Epithelial cell of prostate (primary cell): ENCODE results near the gene SDS.
A peak's percentile ranks its signal among the peaks of the same experiment; 100 is the strongest.

Source experiments
- DNase-seq: peaks from one replicate; pipeline ENCODE4 v3.0.0-alpha.2; 2011; ENCODE audit warnings: low read depth, low spot score
- H3K27ac ChIP-seq: fragments of 450-650 bp; 2 replicates; pipeline ENCODE4 v1.5.1; 2017; ENCODE audit warnings: mild to moderate bottlenecking

SDS gene

DNA sequence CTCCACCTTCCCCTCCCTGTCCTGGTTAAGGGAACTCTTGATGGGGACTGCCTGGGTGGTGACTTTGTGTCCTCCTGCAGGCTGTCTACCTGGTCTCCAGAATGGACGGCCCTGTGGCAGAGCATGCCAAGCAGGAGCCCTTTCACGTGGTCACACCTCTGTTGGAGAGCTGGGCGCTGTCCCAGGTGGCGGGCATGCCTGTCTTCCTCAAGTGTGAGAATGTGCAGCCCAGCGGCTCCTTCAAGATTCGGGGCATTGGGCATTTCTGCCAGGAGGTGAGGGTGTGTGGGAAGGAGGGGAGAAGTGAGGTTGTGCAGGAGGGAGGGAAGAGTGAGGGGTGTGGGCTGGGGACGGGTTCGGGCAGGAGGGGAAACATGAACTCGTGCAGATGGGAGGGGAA, 24.2 kb upstream of the SDS start:
- no peak for DNase-seq
- H3K27ac ChIP-seq = no peak overlapping the region

DNA sequence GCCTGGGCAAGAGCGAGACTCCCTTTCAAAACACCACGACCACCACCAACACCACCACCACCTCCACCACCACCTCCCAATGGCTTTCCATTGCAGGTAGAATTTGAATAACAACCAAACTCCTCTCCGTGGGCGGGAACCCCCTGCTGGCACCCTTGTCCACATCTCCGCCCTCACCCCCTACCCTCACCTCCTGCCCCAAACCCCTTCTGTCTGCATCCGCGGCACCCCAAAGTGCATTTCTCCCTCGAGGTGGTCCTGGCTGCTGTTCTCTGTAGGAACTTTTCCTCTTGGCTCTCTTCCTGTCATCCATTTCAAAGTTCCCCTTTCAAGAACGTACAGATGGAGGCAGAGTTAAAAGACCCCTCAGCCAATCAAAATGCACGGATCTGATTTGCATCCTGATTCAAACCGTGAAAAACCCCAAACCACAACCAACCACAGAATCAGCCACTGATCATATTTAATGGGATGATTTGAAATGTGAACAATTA, 22.3 kb upstream of the SDS start:
- H3K27ac ChIP-seq = no peak overlapping the region
- DNase-seq = no peak

DNA sequence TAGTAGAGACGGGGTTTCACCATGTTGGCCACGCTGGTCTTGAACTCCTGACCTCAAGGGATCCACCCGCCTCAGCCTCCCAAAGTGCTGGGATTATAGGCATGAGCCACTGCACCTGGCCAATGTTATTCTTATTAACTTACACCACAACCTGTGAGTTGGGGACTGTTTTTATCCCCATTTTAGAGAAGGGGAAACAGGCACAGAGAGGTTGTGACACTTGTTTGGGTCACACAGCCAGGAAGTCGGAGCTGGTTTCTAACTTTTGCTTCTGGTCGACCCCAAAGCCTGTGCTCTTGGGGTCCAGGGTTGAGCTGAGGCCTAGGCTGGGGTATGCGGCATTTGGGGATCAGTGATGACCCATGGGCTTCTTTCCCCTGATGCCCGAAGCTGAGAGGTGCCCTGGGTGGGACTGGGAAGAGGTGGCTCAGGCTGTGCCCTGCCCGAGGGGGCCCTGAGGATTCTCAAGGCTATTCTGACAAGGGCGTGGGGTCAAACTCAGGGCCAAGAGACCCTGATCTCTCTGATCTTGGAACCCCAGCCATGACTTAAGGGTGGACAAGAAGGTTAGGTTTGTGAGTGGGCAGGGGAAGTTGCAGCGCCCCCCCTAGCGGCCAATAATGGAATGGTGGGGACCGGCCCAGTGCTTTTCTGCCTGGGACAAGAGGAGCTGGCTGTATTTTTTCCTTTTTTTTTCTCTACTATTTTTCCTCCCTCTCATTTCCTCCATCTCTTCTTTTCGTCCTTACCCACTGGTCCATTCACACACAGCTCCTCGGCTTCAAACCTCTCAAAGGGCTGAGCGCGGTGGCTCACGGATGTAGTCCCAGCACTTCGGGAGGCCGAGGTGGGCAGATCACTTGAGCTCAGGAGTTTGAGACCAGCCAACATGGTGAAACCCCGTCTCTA, 21.5 kb upstream of the SDS start:
- no peak for DNase-seq
- no peak overlapping the region for H3K27ac ChIP-seq

DNA sequence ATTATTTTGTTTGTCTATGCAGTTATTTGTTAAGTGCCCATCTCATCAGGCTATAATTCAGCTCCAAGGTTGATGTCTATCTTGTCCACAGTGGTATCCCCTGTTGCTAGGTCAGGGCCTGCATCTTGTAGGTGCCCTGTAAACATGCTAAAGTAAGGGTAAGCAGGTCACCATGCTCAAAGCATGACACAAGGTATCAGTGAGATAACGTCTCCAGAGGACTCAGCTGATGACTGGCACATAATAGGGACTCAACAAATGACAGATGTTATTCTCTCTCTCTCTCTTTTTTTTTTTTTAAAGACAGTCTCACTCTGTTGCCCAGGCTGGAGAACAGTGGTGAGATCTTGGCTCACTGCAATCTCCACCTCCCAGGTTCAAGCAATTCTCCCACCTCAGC, 20.8 kb upstream of the SDS start:
- no peak for DNase-seq
- H3K27ac ChIP-seq = no peak overlapping the region

DNA sequence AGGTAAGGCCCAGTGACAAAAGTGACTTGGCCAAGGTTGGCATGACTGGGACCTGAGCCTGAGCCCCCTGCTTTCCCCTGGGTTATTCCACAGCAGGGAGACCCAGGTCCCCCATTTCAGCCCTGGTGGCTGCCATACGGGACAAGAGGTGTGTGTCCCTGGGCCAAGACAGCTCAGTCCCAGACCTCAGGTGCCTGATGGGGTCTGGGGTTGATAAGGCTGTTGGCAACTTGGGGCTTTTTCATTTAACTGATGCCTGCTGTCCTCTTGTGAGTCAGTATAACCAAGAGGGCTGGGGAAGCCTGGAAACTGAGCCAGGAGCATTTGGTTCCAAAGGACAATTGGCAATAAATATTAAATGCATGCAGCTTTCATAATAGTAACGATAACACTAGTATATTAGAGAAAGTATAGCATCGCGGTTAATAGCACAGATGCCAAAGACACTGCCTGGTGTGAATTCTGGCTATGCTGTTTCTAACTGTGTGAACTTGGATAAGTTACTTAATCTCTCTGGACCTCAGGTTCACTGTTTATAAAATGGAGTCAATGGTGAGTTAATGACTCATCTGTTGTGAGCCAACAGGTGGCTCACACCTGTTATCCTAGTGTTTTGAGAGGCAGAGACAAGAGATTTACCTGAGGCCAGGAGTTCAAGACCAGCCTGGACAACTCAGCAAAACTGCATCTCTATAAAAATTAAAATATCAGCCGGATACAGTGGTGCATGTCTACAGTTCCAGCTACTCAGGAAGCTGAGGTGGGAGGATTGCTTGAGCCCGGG, 19.4 kb upstream of the SDS start:
- peak overlapping the region; percentile 53 for H3K27ac ChIP-seq
- DNase-seq = no peak

DNA sequence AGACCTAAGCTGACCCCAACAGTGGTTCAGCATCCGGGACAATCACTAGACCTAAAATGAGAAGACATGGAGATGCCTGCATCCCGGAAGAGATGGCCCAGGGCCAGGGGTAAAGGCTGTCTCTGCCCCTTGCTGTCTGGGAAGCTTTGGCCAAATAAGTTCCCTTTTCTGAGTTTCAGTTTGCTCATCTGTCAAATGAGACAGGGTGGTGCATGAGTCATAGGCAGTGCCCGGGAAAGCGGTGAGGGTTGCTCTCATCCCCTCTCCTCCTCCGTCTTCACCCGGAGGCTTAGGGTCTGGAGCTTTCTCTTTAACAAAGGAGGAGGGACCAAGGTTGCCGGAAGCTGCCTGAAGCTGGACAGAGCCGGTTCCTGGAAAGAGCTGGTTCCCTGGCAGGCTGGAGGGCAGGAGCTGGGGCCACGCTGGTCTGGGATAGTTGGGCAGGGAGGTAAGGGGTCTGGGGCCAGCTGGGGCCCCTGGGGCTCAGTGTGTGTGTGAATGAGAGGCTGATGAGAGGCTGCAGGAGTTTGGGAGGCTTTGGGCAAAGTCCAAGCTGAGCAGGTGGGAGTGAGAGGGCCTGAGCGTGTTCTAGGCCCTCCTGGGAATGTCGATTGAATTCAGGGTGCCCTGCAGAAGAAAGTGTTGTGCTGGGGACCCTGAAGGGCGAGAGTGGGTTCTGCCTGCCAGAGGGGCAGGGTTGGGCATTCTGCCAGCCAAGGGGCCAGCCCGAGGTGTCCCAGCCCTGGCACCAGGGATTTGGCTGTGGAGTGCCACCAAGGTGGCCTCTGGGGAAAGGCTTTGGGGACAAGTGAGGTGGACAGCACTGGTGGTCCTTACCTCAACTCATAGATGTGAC, 18.6 kb upstream of the SDS start, which contains the start of gene SDSL:
Gene SDSL, plus strand, starts transcription at position 351 of the 856 bp plus-strand sequence. CDS start 5,603 bp downstream, outside the sequence.
- peak; percentile 39 for DNase-seq
- H3K27ac ChIP-seq = peak within 1 kb of the TSS; percentile 53

DNA sequence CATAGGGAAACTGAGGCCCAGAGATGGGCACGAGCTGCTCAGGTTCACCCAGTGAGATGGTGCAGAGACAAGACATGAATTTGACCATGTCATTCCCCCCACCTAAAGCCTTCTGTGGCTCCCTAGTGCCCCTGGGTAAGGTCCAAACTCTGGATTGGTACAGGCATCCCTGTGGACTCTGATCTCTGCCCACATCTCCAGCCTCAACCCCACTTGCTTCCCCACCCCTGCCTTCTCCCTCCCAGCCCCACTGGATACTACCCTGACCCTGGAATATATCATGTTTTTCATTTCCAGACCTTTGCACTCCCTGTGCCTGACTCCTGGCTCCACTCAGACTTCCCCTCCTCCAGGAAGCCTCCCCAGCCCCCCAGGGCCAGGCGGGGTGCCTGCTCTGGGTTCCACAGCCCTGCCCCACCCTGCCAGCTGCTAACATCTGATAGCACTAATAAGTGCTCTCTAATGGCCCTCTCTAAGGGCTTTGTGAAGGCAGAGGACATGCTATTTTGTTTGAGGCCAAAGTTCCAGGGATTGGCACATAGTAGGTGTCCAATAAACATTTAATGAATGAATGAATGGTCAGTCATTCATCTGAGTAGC, 17.4 kb upstream of the SDS start:
- no peak overlapping the region for H3K27ac ChIP-seq
- DNase-seq = no peak

DNA sequence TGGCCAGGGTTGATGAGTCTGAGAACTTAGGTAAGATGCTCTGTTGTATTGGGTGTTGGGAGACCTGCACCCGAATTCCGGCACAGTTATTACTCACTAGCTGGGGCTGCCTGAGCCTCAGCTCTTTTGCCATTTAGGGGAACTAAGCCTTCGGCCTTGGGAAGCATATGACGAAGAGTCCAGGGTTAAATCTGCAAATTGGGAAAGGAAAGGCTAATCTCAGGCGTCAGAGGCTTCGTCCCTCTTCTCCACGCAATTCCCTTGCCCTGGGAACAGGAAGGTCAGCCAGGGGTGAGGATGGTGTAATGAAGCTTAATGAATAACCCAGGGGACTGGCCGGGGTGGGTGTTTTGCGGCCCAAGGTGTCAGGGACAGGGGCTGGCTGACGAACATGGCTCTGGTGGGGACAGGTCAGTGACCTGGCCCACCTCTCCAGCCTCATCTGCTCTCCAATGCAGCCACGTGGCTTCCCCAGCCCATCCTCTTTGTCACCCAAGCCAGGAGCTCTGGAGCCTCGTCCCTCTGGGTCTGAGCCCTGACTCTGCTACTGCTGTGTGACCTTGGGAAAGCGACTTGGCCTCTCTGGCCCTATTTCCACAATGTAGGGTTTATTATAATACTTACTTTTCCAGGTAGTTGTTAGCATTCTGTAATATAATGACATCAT, 14.7 kb upstream of the SDS start:
- DNase-seq = no peak
- H3K27ac ChIP-seq = no peak overlapping the region

DNA sequence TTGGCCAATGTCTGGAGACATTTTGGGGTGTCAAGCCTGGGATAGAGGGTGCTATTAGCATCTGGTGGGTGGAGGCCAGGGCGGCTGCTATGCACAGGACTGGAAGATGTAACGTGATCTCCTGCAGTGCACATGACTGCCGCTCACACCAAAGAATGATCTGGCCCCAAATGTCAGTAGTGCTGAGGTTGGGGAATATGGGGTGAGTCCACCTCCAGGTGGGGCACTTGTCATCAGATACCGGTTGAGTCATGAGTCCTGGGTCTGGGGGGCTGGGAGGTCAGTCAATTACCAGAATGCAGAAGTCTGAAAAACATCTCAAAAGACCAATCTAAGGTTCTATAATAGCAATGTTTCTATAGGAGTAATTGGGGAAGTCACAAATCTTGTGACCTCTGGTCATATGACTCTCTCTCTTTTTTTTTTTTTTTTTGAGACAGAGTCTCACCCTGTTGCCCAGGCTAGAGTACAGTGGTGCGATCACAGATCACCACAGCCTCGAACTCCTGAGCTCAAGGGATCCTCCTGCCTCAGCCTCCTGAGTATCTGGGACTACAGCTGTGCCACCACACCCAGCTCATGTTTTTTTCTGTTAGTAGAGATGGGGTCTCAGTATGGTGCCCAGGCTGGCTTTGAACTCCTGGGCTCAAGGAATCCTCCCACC, 12.5 kb upstream of the SDS start:
- no peak overlapping the region for H3K27ac ChIP-seq
- DNase-seq = no peak

DNA sequence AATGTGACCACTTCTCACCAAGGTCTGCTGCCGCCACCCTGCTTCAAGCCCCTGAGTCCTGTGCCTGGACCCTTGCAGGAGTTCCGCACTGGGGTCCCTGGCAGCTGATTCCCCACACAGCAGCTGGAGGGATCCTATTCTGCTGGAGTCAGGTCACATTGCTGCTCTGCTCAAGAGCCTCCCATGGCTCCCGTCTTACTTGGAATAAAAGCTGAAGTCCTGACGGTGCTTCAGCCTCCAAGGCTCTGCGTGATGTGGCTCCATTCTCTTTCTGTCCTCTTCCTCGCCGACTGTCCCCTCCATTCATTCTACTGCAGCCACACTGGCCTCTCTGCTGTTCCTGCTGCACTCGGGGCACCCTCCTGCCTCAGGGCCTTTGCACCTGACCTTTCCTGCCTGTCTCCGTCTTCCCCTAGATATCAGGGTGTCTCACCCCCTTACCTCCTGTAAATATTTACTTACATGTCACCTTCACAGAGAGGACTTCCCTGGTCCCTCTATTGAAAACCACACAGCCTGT, 10.9 kb upstream of the SDS start:
- no peak for DNase-seq
- H3K27ac ChIP-seq = no peak overlapping the region

DNA sequence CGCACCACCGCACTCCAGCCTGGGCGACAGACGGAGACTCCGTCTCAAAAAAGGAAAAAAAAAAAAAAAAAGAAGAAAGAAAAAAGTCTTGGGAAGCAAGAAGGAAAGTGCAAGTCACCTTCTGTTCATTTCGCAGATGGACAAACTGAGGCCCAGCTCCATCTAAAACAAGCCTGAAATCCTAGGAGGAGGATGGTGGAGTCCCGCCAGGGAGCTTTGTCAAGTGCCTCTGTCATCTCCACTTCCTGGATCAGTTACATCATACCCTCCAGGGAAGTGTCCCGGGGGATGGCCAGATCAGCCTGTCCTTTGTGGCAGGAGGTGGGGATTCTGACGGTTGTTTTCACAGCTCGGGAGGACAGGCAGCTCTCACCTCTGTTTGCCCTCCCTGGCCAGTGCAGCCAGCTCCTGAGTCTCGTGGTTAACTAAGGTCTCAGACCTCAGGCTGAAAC, 9.8 kb upstream of the SDS start:
- no peak for DNase-seq
- no peak overlapping the region for H3K27ac ChIP-seq

DNA sequence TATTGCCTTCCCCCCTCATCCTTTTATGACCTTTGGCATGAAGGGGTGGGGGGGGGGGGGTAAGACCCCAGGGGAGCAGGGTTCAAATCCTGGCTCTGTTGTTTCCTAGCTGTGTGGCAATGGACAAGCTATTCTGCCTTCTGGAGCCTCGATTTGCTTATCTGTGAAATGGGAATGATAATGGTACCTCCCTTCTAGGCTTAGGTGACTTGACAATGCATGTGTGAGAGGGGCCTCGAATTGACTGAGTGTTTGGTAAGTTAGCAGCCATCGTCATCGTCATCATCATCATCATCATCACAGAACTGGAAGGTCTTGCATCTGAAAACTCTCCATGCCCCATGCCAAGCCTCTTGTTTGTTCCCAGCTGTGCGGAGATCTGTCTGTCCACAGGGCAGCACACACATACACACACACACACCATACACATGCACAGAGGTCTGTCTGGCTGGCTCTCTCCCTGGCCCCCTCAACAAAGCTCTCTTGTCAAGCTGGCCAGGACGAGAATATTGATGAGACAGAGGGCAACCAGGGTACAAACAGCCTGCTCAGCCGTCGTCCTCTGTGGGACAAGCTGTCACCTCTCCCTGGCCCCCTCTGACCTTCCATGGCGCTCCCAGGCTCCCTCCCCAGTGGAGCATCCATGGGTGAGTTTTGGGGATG, 5.9 kb upstream of the SDS start:
- no peak overlapping the region for H3K27ac ChIP-seq
- no peak for DNase-seq

DNA sequence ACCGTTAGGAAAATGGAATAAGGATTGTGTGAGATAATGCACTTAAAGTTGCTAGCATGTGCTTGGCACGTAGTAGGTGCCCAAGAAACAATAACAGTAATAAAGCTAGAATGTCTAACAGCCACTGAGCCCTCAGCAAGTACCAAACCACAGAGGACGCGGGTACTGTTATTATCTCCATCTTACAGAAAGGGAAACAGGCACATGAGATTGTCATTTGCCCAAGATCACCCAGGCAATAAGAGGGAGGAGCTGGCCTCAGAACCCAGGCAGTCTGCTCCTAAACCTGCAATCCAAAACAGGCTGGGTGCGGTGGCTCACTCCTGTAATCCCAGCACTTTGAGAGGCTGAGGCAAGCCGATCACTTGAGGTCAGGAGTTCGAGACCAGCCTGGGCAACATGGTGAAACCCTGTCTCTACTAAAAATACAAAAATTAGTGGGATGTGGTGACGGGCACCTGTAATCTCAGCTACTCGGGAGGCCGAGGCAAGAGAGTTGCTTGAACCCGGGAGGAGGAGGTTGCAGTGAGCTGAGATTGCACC, 5.1 kb upstream of the SDS start:
- DNase-seq = no peak
- H3K27ac ChIP-seq = no peak overlapping the region

DNA sequence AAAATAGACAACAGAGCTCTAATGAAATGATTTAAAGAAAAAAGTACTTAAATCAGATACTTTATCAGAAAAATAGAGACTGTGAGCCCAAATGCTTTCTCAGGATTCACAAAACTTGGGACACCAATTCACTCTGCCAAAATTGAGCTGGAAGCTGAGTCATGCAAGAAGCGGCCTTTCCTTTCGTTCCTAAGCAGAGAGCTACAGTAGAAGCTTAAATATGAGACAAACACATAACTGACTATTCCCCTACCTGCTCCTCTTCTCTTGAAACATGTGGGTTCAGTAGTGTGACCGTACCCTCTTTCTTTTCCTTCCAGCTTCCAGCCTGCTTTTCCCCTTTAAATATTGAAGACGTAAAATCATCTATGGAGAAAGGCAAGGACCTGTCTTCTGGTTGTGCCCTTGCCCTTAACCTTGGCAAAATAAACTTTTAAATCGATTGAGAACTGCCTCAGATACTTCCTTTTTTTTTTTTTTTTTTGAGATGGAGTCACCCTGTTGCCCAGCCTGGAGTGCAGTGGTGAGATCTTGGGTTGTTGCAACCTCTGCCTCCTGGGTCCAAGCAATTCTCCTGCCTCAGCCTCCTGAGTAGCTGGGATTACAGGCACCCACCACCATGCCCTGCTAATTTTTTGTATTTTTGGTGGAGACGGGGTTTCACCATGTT, 4.4 kb upstream of the SDS start:
- DNase-seq = no peak
- H3K27ac ChIP-seq = no peak overlapping the region

DNA sequence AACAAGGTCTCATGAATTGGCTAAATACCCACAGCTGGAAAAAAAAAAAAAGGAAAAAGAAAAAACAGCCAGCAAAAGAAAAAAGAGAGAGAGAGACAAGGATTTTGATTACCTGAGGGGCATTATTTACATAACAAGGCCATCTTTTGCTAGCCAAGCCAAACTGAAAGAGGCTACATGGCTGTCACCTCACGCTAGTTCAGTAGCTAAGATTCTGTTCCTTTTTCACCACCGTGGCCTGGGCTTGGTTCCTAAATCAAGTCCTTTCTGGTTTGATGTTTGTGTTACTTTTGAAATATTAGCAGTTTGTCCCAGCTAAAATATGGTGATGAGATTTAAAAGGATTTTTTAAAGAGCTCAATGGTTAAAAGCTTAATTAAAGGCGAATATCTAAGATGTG, 2.0 kb upstream of the SDS start:
- no peak overlapping the region for H3K27ac ChIP-seq
- no peak for DNase-seq

DNA sequence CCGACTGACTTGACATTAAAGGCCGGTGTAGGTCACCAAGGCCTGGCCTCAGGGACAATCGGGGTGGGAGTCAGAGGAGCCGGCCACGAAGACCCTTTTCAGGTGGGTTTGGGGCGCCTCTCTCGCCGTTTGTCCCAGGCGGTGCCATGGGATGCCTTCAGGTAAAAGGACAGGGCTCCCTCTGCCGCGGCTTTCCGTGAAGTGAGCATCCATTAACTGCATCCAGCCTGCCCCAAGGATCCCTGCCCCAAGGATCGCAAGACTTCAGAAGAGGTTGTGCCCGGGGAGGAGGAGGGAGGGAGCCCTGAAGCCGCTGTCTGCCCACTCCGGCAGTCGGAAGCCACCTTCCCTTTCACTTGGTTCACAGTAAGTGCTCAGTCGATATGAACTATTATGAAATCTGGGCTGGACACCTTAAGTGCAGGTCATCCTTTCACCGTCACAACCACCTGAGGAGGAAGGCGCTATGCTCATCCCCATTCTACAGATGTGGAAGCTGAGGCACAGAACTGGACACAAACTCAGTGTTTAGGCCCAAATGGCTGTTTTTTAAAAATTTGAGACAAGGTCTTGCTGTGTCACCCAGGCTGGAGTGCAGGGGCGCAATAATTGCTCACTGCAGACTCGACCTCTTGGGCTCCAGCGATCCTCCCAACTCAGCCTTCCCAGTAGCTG, 964 bp downstream of the SDS start:
- DNase-seq = no peak

More for the DNA sequence above, 964 bp downstream of the SDS start:
- no peak overlapping the region for H3K27ac ChIP-seq
